ENCODE results near the gene DCDC1. TPM values are rescaled to one million over a fixed set of nuclear protein-coding genes. Genes with fewer than 3 reads are reported as not detected.

The DCDC1 gene
- total and polyA plus RNA-seq, 12 donors: 0.01 to 0.18 (median 0.09) TPM; not detected in 9

DNA sequence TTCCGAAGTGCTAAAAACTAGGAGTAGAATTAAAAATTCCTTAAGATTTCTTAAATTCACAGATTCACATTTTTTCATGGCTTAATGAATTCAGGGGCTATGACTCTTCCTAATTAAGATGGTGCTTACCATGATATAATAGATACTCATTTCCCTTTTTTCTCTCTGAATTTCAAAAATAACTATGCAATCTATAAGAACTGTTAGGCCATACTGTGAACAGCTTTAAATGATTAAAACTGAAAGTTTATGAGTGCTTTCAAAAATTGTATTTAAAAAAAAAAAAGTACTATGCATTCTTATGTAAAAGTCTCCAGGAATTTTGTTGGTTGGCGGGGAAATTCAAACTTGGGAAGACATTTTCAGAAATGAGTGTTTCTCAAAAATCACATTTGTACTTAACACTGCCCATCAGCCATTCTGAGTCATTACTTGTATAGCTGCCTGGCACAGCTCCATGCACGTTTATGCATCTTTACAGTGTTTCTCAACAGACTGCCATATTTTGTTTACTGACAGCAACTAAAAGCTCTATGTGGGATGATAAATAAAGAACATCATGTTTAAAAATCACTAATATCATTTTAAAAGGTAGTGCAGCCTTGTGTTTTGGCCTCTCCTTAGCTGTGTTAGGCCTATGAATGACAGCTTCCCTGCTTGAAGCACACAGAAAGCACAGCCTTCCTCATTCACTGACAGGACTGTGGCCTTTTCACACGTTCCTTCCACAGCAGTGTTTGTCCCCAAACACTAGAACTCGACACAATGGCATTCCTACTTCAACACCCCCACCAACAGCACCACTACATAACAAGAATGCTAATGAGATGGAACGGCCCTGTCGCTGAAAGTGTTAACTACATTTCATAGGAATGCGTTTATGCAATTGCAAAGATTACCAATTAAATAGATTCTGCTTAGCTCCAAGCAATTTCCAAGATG is 131.4 kb downstream of the DCDC1 start:
- H3K4me1 ChIP-seq: no peaks in the 10 kb centered on the region
- DNase-seq: no peak
- no peak for ATAC-seq
- no peaks in the 10 kb centered on the region for H3K9me3 ChIP-seq
- WGBS, 2 donors: 44 to 48% methylated on average over 8 of the region's 8 CpGs
- H3K27ac ChIP-seq: no peak overlapping the region
- TF ChIP-seq, protein P1, sequence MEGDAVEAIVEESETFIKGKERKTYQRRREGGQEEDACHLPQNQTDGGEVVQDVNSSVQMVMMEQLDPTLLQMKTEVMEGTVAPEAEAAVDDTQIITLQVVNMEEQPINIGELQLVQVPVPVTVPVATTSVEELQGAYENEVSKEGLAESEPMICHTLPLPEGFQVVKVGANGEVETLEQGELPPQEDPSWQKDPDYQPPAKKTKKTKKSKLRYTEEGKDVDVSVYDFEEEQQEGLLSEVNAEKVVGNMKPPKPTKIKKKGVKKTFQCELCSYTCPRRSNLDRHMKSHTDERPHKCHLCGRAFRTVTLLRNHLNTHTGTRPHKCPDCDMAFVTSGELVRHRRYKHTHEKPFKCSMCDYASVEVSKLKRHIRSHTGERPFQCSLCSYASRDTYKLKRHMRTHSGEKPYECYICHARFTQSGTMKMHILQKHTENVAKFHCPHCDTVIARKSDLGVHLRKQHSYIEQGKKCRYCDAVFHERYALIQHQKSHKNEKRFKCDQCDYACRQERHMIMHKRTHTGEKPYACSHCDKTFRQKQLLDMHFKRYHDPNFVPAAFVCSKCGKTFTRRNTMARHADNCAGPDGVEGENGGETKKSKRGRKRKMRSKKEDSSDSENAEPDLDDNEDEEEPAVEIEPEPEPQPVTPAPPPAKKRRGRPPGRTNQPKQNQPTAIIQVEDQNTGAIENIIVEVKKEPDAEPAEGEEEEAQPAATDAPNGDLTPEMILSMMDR (IDR thresholded peaks at IDR 0.05): no peak
- H3K27me3 ChIP-seq: no peaks in the 10 kb centered on the region
- H3K36me3 ChIP-seq: no peaks in the 10 kb centered on the region
- no peak overlapping the region for H3K4me3 ChIP-seq
- intact Hi-C loops (cut with DNase I): loop anchor here in 4 of 10 donors (2.0 to 10.0 kb wide), 5 partner anchors 717 to 939 kb away; no protein-coding TSS in a partner anchor

DNA sequence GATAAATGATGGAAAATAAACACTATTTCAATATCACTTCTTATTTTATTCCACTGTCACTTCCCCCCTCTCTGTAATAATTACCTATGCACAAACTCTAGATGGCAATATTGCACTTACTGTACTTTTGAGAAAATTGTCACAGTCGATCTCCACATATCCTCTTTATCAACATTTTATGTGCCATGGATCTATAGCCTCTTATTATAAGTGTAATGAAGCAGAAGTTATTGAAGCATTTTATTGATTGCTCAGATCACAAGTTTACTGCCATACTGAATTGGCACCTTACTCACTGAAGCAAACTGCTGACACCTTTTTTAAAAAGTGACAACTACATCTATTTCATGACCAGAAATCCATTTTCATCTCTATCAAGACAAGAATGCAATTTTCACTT is 133.4 kb downstream of the DCDC1 start:
- DNase-seq (no peak), ATAC-seq (no peak)
- intact Hi-C loops (cut with DNase I): loop anchor here in 4 of 10 donors (2.0 to 10.0 kb wide), 5 partner anchors 719 to 941 kb away; no protein-coding TSS in a partner anchor
- Histone ChIP-seq H3K4me3 (no peak overlapping the region), H3K27ac (no peak overlapping the region), H3K9me3 (no peaks in the 10 kb centered on the region), H3K4me1 (no peaks in the 10 kb centered on the region), H3K36me3 (no peaks in the 10 kb centered on the region), H3K27me3 (no peaks in the 10 kb centered on the region)
- TF ChIP-seq, protein P1 (IDR thresholded peaks at IDR 0.05): peak in 6 of 9 donors; percentile 23 to 54 (median 36)
- WGBS, 2 donors: 0 to 2% methylated on average over 1 of the region's 1 CpG

DNA sequence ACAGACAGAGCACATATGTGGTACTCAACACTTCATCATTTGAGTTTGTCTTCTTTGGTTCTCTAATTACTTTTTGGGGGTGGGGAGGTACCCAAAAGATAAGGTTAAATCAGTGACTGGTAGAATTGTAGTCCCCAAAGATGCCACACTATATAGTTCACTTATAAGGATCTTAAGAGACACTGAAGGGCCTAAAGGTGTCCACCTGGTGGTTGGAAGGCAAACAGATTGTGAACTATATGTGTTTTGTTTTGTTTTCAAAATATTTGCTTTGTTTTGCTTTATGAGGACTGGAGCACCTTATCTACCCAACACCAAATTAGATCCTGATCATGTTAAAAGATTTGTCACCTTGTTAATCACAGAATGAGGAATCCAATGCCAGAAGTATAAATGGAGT is 136.1 kb downstream of the DCDC1 start:
- intact Hi-C loops (cut with DNase I): loop anchor here in 3 of 10 donors (10.0 kb wide), 2 partner anchors 721 to 941 kb away; no protein-coding TSS in a partner anchor

DNA sequence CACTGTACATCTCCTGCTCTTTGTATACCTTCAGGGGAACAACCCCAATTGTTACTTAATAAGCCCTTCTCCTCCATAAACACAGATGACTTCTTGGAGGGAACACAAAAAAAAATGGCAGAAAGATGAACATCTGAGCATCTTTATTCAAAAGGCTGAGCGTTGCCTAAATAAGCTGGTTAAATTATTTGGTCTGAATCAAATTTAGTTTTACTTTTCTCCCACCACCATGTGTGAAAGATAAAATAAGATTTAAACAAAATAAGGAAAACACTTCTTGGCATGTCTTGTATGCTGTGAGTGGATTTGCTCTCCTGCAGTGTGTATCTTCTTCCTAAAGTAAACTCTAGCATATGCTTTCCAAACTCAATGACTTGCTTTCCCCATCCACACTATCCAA is 137.9 kb downstream of the DCDC1 start:
- WGBS, 2 donors: 89 to 93% methylated on average over 1 of the region's 1 CpG
- Histone ChIP-seq H3K4me1 (no peaks in the 10 kb centered on the region), H3K27ac (no peak overlapping the region), H3K36me3 (no peaks in the 10 kb centered on the region), H3K9me3 (peaks cover 0 to 5% (median 0%) of the 10 kb centered on the region in 11 donors), H3K4me3 (no peak overlapping the region), H3K27me3 (no peaks in the 10 kb centered on the region)
- intact Hi-C loops (cut with DNase I): loop anchor here in 3 of 10 donors (10.0 kb wide), 2 partner anchors 723 to 943 kb away; no protein-coding TSS in a partner anchor
- DNase-seq: no peak
- no peak for ATAC-seq
- TF ChIP-seq, protein P1 (IDR thresholded peaks at IDR 0.05): no peak

More for the DNA sequence above, 136.1 kb downstream of the DCDC1 start:
- Histone ChIP-seq H3K27me3 (no peaks in the 10 kb centered on the region), H3K4me3 (no peak overlapping the region), H3K27ac (no peak overlapping the region), H3K36me3 (no peaks in the 10 kb centered on the region), H3K4me1 (no peaks in the 10 kb centered on the region), H3K9me3 (no peaks in the 10 kb centered on the region)
- ATAC-seq: no peak
- TF ChIP-seq, protein P1 (IDR thresholded peaks at IDR 0.05): no peak
- no peak for DNase-seq

Measured in heart right ventricle (tissue), 16 donors.